Measurements from ENCODE around the gene CERS1.
"Not testable (repeated sequence)": the region's sequence is repeated elsewhere in the genome, so short reads cannot be mapped to it uniquely, and the experiment has no call there.

The CERS1 gene

DNA sequence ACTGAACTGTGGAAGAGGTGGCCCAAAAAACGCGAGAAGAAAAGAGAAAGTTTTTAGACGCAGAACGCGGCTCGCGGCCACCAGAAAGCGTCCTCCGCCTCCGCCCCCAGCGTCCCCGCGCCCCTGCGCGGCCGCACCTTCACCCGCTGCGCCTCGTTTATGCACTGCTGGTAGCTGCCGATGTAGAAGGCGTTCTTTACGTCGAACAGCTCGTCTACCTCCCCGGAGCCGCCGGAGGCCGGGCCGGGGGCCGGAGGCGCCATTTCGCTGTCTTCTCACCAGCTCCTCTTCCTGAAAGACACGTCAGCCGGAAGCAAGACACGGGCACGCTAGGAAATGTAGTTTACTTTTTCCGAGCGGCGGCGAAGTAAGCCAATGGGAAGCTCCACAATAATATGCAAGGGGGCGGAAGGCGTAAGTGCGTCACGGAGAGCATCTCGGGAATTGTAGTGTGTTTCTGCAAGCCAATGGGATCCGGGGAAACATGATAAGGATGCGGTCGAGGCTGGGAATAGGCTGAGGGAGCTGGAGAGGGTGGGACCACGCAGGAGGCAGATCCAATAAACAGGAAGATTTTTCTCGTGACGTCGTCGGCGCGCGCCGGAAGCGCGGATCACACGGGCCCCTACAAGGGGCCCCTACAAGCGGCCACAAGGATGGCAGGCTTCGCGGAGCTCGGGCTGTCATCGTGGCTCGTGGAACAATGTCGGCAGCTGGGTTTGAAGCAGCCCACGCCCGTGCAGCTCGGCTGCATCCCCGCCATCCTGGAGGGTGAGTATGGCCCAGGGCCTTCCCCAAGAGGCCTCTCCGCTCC is 23.3 kb upstream of the CERS1 start, which contains the start of the genes COPE and DDX49:
TSS of gene COPE (minus strand) at position 302 of the 814 bp plus-strand sequence. CDS start at position 263, 39 bp downstream.
TSS of gene DDX49 (plus strand) at position 630 of the 814 bp plus-strand sequence. CDS start at position 657, 27 bp downstream.
- DNase-seq (peak; percentile 99), ATAC-seq (ENCODE audit: insufficient read depth, low read depth) (peak; percentile 97)
- Histone ChIP-seq H3K4me1 (ENCODE audit: insufficient read depth, low read length) (peaks cover 44% of the 10 kb centered on the region), H4K20me1 (ENCODE audit: insufficient read depth, low read length) (peaks cover 24% of the 10 kb centered on the region; the same call in 1 of the 2 replicates), H3K4me2 (ENCODE audit: insufficient read depth, low read length) (peak within 1 kb of the TSS; percentile 75), H3K9me3 (ENCODE audit: insufficient read depth, low read length, severe bottlenecking) (no peaks in the 10 kb centered on the region), H3K4me3 (ENCODE audit: low read depth in 1 of 2, low read length in 2 of 2) (peak within 1 kb of the TSS; percentile 78 to 87), H3K36me3 (ENCODE audit: insufficient read depth, low read length) (peaks cover 43% of the 10 kb centered on the region), H3K27me3 (ENCODE audit: insufficient read depth, low read length, poor library complexity) (no peaks in the 10 kb centered on the region), H3K27ac (ENCODE audit: low read length) (peak within 1 kb of the TSS; percentile 73), H3K9ac (ENCODE audit: low read depth, low read length) (peak within 1 kb of the TSS; percentile 66), H3K79me2 (ENCODE audit: insufficient read depth, low read length) (peaks cover 68% of the 10 kb centered on the region), H2AFZ (ENCODE audit: low read depth, low read length) (peak within 1 kb of the TSS; percentile 76)
- TF ChIP-seq EZH2 (IDR thresholded peaks at IDR 0.05; ENCODE audit: borderline replicate concordance, low read depth, low read length, severe bottlenecking) (no peak), CTCF (IDR thresholded peaks at IDR 0.05; ENCODE audit: borderline replicate concordance, extremely low read depth, low read length, poor library complexity, severe bottlenecking) (peak; percentile 10)

DNA sequence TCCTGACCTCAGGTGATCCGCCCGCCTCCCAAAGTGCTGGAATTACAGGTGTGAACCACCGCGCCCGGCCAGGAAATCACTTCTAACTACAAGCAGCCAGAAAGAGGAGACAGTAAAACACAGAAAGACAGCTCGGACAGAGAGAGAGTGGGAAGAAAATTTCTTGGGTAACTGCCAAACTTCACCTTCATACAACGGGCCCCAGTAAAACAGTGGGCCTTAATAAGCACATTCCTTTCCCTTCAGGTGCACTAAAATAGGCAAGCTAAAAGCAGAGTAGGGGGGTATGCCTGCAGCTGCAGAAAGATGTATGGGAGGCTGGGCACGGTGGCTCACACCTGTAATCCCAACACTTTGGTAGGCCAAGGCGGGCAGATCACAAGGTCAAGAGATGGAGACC is 21.6 kb upstream of the CERS1 start:
- DNase-seq; H3K27ac ChIP-seq (ENCODE audit: low read length); ATAC-seq (ENCODE audit: insufficient read depth, low read depth); H3K27me3 ChIP-seq (ENCODE audit: insufficient read depth, low read length, poor library complexity); H2AFZ ChIP-seq (ENCODE audit: low read depth, low read length); H3K9me3 ChIP-seq (ENCODE audit: insufficient read depth, low read length, severe bottlenecking): not testable (repeated sequence)
- Histone ChIP-seq H3K4me1 (ENCODE audit: insufficient read depth, low read length) (peaks cover 44% of the 10 kb centered on the region), H3K9ac (ENCODE audit: low read depth, low read length) (peak overlapping the region; percentile 66), H3K4me2 (ENCODE audit: insufficient read depth, low read length) (peak overlapping the region; percentile 75), H4K20me1 (ENCODE audit: insufficient read depth, low read length) (peaks cover 37% of the 10 kb centered on the region), H3K4me3 (ENCODE audit: low read depth in 1 of 2, low read length in 2 of 2) (peak overlapping the region in 1 of 2 experiments; percentile 87; a peak in 1 of 4 replicates), H3K36me3 (ENCODE audit: insufficient read depth, low read length) (peaks cover 45% of the 10 kb centered on the region), H3K79me2 (ENCODE audit: insufficient read depth, low read length) (peaks cover 84% of the 10 kb centered on the region)

DNA sequence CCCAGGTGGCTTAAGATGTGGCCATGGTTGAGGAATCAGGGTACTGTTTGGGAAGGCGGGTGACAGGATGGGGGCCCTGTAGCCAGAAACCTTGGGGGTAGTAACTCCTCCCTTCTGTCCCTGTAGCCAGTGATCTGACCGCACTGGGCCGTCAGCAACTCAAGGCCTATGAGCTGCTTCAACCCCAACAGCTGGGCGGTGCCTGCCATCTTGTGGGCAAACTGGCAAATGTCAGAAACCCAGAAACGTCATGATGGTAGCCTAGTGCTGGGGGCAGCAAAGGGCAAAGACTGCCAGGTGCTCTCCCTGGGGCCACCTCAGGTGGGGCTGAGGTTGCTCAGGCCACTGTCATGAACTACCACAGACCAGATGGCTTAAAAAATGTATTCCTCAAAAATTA is 19.7 kb upstream of the CERS1 start:
- DNase-seq = peak; percentile 50

More for the DNA sequence above, 19.7 kb upstream of the CERS1 start:
- no peak overlapping the region for H3K27ac ChIP-seq (ENCODE audit: low read length)
- peaks cover 39% of the 10 kb centered on the region for H3K36me3 ChIP-seq (ENCODE audit: insufficient read depth, low read length)
- H3K27me3 ChIP-seq (ENCODE audit: insufficient read depth, low read length, poor library complexity) = no peaks in the 10 kb centered on the region
- no peak for ATAC-seq (ENCODE audit: insufficient read depth, low read depth)
- H2AFZ ChIP-seq (ENCODE audit: low read depth, low read length) = no peak overlapping the region
- H3K4me2 ChIP-seq (ENCODE audit: insufficient read depth, low read length) = peak overlapping the region; percentile 7; the same call in 1 of the 2 replicates
- H3K9me3 ChIP-seq (ENCODE audit: insufficient read depth, low read length, severe bottlenecking) = no peaks in the 10 kb centered on the region
- H3K79me2 ChIP-seq (ENCODE audit: insufficient read depth, low read length) = peaks cover 78% of the 10 kb centered on the region
- peaks cover 34% of the 10 kb centered on the region for H3K4me1 ChIP-seq (ENCODE audit: insufficient read depth, low read length)
- H4K20me1 ChIP-seq (ENCODE audit: insufficient read depth, low read length) = peaks cover 38% of the 10 kb centered on the region
- no peak overlapping the region; the same call in 1 of the 2 replicates for H3K9ac ChIP-seq (ENCODE audit: low read depth, low read length)
- TF ChIP-seq CTCF (IDR thresholded peaks at IDR 0.05; ENCODE audit: borderline replicate concordance, extremely low read depth, low read length, poor library complexity, severe bottlenecking) (peak; percentile 67), EZH2 (IDR thresholded peaks at IDR 0.05; ENCODE audit: borderline replicate concordance, low read depth, low read length, severe bottlenecking) (no peak)
- no peak overlapping the region for H3K4me3 ChIP-seq (ENCODE audit: low read depth in 1 of 2, low read length in 2 of 2)

Measured in DND-41 (cell line).